ENCODE measurements around the gene FAM222B. TPM values are rescaled to one million over a fixed set of nuclear protein-coding genes. Genes with fewer than 3 reads are reported as not detected.

FAM222B gene
- total and polyA plus RNA-seq, 9 of the 15 experiments (the other 6 are each of a cell fraction or from before 2014, with no cell fraction given), result 4.0 to 34.6 (median 7.5) TPM

- TF ChIP-seq E4F1 (CRISPR knock-in tag; IDR thresholded peaks at IDR 0.05; ENCODE audit: borderline replicate concordance), result no peak
- TF ChIP-seq ZBTB5 (IDR thresholded peaks at IDR 0.05), result no peak
- no peak for TF ChIP-seq TFAM (CRISPR knock-in tag; conservative IDR thresholded peaks at IDR 0.05)
- peak in 1 of 2 experiments; percentile 81; a peak in 2 of 4 replicates for TF ChIP-seq RCOR1 (IDR thresholded peaks at IDR 0.05; ENCODE audit: borderline replicate concordance in 1 of 2, low read depth in 2 of 2, low read length in 2 of 2)
- no peak for TF ChIP-seq PPARD (CRISPR knock-in tag; IDR thresholded peaks at IDR 0.05)
- TF ChIP-seq NFATC3 (IDR thresholded peaks at IDR 0.05), result no peak
- TF ChIP-seq NFIC (IDR thresholded peaks at IDR 0.05), result peak; percentile 79
- TF ChIP-seq XRCC5 (IDR thresholded peaks at IDR 0.05; ENCODE audit: low read depth, low read length), result no peak
- no peak for TF ChIP-seq CHCHD3 (CRISPR knock-in tag; IDR thresholded peaks at IDR 0.05)
- TF ChIP-seq ZNF444 (CRISPR knock-in tag; IDR thresholded peaks at IDR 0.05), result no peak
- TF ChIP-seq ZNF766 (CRISPR knock-in tag; conservative IDR thresholded peaks at IDR 0.05), result 0 out of 2 replicates have a peak, but pooled peaks have one; percentile 23
- peak; percentile 80 to 83 for TF ChIP-seq KDM1A (IDR thresholded peaks at IDR 0.05)
- TF ChIP-seq KLF16 (IDR thresholded peaks at IDR 0.05), result 0 out of 2 replicates have a peak, but pooled peaks have one; percentile 5
- TF ChIP-seq CXXC5 (CRISPR knock-in tag; IDR thresholded peaks at IDR 0.05), result no peak
- TF ChIP-seq PHF21A (IDR thresholded peaks at IDR 0.05; ENCODE audit: borderline replicate concordance, low read depth), result no peak
- peak; percentile 75 for TF ChIP-seq DEAF1 (CRISPR knock-in tag; IDR thresholded peaks at IDR 0.05)
- TF ChIP-seq ZNF764 (CRISPR knock-in tag; IDR thresholded peaks at IDR 0.05; ENCODE audit: low read depth), result no peak
- TF ChIP-seq KLF6 (CRISPR knock-in tag; IDR thresholded peaks at IDR 0.05; ENCODE audit: borderline replicate concordance), result no peak
- no peak for TF ChIP-seq NR3C1 (CRISPR knock-in tag; IDR thresholded peaks at IDR 0.05)
- TF ChIP-seq ATF7 (IDR thresholded peaks at IDR 0.05), result 0 out of 2 replicates have a peak, but pooled peaks have one; percentile 23
- TF ChIP-seq DNMT1 (IDR thresholded peaks at IDR 0.05), result no peak
- TF ChIP-seq CTCF (IDR thresholded peaks at IDR 0.05 in 2 of 3, conservative IDR thresholded peaks at IDR 0.05 in 1 of 3; ENCODE audit: insufficient read depth in 2 of 3, low read depth in 1 of 3, low read length in 3 of 3), result peak; percentile 83 to 95 (median 91)
- no peak for TF ChIP-seq ZFPM2 (CRISPR knock-in tag; IDR thresholded peaks at IDR 0.05)
- TF ChIP-seq HDAC2 (IDR thresholded peaks at IDR 0.05), result peak; percentile 62; the same call in 1 of the 2 replicates
Observed at GRCh38 chr17:28763804-28764266, 78.8 kb downstream of the FAM222B start (continued).

Data from K562 (cell line).